Smooth muscle cell of the brain vasculature (primary cell): ENCODE data around the gene ASPHD1.
A peak's percentile ranks its signal among the peaks of the same experiment; 100 is the strongest.
"Not testable (repeated sequence)": the region's sequence is repeated elsewhere in the genome, so short reads cannot be mapped to it uniquely, and the experiment has no call there.

Experiments used
- DNase-seq: peaks from one replicate; pipeline ENCODE4 v3.0.0-alpha.2; 2012; ENCODE audit warnings: low read depth, low spot score

Gene ASPHD1, protein sequence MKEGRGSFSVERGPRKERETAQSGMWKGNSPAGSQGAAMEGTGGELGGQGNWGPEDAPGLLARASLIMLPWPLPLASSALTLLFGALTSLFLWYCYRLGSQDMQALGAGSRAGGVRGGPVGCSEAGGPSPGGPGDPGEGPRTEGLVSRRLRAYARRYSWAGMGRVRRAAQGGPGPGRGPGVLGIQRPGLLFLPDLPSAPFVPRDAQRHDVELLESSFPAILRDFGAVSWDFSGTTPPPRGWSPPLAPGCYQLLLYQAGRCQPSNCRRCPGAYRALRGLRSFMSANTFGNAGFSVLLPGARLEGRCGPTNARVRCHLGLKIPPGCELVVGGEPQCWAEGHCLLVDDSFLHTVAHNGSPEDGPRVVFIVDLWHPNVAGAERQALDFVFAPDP

DNA sequence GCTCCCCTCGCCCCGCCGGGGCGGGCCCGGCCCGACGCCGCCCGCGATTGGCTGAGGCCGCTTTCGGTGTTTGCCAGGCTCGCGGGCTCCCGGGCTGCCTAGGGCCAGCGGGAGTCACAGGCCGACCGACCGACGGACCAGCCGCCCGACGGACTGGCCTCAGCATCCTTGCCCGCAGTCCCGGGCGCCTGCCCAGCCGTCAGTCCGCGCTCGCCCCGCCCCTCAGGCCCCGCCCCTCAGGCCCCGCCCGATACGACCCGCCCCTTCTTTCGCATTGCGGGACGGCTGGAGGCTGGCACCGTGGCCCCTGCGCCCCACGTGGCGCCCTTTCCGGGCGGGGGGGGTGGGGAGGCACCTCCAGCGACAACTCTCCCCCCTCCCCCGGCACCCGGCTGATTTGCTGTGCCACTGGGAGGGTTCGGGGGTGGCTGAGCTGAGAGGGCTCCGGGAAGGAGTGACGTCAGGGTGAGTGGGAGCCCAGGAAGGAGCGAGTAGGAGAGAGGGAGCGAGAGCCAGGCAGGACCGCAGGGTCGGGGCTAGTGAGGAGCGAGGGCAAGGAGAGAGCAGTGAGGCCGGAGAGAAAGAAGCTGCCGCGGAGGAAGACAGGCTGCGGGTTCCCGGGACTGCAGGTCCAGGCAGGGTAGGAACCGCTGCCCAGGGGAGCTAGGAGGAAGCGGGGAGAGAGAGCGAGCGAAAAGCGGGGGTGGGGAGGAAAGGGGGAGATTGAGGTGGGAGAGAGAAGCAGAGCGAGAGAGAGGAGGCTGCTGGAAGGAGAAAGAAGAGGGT is at the start of gene ASPHD1:
TSS of gene ASPHD1 (plus strand) at position 387 of the 786 bp plus-strand sequence. CDS start 484 bp downstream, outside the sequence.
- DNase-seq, result no peak

DNA sequence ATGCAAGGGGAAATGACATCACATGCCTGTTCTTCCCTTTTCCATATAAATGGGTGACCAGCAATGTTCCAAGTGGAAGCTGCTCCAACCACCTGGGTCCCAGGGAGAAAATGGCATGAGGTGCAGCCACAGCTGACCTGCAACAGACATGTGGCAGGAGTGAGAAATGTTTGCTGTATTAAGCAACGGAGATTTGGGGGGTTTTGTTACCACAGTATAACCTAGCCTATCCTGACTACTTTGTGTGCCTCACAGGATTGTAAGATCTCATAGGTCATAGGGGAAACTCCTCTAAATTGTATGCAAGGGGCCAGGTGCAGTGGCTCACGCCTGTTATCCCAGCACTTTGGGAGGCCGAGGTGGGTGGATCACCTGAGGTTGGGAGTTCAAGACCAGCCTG is 49.3 kb upstream of the ASPHD1 start:
- no peak for DNase-seq

DNA sequence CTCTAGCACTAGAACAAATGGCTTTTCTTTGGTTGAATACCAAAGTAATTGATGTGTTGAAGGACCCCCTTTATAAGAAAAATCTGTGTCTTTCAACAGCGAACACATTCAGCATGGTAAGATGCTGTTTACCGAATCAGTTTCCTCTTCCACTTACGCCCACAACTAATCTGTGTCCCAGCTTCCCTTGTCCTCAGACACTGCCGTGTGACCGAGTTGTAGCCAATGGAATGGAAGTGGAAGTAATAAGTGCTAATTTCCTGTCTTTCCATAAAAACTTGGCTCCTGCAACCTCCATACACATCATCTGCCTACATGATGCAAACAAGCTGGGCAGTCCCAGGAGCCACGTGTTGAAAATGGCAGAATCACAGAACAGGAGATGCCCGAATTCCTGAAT is 47.6 kb upstream of the ASPHD1 start:
- DNase-seq, result no peak

DNA sequence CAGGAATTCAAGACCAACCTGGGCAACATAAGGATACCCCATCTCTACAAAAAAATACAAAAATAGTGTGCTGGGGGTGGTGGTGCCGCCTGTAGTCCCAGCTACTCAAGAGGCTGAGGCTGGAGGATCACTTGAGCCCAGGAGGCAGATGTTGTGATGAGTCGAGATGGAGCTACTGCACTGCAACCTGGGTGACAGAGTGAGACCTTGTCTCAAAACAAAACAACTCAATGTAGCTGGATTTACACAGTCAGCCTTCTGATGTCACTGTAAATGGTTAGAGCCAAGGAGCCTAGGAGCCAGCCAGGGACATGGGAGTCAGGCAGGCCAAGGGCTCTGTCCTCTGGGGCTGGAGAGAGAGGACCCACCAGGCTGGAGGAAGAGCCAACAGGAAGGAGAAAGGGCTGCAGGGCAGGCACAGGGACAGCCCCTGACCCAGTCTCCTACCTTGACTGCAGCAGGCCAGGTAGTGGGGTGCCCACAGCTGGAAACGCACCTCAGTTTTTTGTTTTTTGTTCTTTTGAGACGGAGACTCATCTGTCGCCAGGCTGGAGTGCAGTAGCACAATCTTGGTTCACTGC is 45.7 kb upstream of the ASPHD1 start:
- no peak for DNase-seq

DNA sequence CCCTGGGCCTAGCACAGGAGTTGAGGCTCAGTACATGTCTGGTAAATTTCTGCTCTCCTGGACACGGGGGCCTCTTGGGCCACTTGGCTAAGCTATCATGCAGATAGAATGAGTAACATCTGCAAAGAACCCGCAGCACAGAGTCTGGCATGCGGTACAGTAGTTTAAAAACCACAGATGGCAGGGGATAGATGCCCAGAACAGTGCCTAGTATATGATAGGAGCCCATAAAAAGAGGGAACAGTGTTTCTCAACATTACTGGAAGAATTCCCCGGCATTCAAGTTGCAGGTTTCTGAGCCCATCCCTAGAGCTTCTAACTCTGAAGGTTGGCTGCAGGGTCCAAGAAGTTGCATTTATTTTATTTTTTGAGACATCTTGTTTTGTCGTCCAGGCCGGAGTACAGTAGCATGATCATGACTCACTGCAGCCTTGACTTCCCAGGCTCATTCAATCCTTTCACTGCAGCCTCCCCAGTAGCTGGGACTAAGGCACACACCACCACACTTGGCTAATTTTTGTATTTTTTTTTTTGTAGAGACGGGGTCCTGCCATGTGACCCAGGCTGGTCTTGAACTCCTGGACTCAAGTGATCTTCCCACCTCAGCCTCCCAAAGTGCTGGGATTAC is 43.0 kb upstream of the ASPHD1 start:
- no peak for DNase-seq

DNA sequence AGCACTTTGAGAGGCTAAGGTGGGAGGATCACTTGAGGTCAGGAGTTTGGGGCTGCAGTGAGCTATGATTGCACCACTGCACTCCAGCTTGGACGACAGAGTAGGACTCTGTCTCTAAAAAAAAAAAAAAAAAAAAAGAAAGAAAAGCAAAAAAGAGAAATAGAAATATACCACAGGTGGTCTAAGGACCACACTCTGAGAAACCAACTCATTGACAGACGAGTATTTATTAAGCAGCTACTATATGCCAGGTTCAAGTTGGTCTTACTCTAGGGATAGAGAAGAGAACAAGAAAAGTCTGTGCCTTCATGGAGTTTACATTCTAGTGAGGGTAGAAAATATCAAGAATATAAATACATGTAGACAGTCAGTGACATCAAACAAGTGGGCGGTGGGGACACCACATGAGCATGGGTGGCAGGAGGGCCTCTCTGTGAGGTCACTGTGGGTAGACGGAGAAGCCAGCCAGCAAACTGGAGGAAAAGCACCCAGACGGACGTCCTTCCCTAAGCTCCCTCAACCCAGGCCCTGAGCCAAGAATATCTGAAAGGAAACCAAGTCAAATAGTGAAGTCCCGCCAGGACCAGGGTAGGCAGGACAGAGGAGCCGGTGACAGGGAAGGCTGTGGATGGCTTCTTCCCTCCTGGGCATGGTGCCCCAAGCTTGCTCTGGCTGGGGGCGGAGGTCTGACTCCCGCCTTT is 42.0 kb upstream of the ASPHD1 start:
- no peak for DNase-seq

DNA sequence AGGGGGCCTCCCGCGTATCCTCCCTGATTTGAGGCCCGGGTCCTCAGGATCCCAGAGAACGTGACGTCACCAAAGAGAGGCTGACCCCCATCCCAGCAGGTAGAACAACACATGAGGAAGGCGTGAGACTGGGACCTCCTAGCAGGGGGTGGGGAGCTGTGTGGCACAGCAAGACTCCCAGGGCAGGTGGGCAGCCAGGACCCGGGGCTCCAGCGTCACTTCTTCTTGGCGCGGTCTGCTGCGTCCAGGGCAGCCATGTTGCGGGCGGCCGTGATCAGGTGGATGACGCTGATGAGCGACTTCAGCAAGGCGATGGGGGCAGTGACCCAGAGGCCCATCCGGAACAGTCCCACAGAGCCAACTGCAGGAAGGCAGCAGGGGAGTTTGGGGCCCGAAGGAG is 41.3 kb upstream of the ASPHD1 start:
- DNase-seq, result no peak

DNA sequence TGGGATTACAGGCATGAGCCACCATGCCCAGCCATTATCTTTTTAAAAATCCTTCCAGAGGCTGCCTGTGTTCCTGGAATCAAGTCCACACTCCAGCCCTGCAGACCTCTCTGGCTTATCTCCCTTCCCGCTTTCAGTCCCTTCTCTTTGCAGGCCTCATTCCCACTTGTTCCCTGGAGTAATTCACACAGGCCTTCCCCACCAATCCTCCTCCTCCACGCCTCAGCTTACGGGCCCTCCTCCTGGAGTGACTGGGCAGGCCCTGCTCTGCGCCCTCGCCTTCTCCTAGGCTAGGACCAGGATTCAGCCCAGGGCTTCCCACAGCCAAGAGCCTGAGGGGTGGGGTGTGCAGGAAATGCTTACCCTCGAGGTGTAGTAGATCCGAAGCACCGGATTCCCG is 40.1 kb upstream of the ASPHD1 start:
- no peak for DNase-seq

DNA sequence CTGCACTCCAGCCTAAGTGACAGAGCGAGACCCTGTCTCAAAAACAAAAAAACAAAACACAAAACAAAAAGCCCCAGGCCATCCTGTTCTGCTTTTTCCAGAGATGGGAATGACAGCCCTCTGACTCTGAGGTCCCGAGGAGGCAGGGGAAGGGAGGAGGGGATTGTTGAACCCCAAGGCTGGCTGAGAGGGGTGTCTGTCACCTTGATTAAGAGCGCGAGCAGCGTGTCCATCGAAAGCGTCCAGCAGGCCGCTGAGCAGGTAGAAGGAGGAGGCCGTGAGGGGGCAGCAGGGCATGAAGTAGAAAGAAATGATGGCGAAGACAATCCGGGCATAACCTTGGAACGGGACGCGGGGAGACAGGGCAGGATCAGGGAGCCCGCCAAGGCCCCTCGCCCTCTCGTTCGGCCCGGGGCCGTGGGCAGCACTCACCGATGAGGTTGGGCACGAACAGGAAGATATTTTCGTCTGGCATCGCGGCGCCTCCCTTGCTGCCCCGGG is 37.9 kb upstream of the ASPHD1 start:
- no peak for DNase-seq

DNA sequence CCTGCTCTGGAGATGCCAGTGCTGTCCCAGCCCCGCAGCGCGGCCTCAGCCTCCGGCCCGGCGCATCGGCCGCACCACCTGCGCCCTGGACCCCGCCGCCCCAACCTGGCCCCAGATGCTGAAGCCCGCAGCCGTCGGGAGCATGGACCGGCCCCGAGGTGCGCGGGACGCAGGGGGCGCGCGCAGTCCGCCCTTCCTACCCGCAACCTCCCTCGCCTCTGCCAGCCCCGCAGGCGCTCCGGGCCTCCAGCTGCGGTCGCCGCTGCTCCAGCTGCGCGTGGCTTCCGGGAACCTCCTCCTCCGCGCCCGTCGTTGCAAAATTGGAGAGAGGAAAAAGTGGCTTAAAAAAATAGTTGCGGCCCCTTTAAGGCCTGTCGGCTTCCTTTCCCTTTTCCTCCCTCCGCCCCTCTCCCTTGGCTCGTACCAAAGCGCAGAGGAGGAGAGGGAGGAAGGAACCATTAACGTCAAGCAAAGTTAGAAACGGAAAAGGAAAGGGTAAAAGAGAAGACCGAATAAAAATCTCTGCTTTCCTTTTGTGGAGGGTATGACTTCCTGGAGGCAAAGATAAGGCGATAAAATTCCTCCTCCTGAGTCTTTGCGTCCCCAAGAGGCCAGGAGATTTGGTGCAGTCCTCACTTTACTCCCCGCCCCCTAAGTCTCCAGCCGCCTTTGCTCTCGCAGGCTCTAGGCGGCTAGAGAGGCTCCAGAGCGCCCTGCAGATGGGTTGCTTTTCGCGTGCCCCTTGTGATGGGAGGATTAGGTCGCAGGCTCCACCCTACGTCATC is 37.2 kb upstream of the ASPHD1 start, which contains the start of gene CDIPT:
TSS of gene CDIPT (minus strand) at position 343 of the 785 bp plus-strand sequence. CDS start 369 bp downstream, outside the sequence.
- DNase-seq, result peak; percentile 93

DNA sequence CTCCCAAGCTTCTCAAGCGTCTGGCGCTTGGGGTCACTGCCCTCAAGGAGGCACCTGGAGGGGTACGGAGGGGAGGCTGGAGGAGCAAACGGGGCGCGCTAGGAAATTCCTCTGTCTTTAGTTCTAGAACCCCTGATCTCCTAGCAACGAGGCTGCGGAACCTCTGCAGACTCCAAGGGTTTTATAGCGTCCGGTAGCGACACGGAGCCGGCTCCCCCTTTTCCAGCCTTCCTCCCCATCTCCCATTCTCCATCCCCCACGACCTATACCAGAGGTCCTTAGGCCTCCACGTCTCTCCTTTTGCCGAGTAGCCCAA is 36.7 kb upstream of the ASPHD1 start:
- no peak for DNase-seq

DNA sequence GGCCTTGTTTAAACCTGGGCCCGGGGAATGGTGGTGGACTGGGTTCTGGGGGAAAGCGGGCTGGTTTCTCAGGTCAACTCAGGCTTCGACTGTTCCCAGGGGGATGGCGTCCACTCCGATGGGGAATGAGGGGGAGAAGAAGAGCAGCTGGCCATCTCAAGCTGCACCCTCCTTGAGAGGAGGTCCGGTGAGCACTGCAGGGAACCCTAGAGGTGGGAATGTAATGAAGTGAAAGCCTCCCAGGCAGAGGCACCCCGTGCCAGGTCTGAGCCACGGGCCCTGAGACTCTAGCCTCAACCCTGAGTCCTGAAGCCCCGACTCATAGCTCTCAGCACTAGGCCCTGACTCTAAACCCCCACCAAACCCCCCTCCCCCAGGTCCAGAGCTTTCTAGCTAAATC is 36.1 kb upstream of the ASPHD1 start:
- no peak for DNase-seq

DNA sequence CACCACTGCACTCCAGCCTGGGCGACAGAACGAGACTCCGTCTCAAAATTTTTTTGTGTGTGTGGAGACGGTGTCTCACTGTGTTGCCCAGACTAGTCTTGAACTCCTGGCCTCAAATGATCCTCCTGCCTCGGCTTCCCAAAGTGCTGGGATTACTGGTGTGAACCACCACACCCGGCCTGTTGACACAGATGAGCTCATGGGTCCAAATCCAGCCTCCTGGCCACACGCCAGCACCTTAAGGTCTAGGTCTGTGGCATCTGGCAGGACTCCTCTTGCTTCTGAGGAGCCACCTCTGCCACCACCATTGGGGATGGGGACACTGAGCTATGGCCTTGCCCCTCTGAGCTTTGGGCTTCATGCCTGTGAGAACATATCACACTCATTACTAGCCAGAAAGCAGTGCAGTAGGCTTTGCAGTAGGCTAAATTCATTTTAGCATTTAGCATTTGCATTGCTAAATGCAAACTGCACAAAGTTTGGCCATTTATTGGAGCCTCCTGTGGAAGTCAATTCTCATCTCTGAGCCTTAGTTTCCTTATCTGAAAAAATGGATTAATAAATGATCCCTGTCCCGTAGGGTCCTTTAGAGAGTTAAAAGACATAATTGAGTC is 31.8 kb upstream of the ASPHD1 start:
- no peak for DNase-seq

DNA sequence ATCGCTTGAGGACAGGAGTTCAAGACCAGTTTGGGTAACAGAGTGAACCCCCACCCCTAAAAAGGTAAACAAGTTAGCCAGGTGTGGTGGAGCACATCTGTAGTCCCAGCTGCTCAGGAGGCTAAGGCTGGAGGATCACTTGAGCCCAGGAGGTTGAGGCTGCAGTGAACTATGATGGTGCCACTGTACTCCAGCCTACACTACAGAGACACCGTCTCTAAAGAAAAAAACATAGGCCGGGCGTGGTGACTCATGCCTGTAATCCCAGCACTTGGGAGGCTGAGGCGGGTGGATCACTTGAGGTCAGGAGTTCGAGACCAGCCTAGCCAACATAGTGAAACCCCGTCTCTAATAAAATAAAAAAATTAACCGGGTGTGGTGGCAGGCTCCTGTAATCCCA is 31.2 kb upstream of the ASPHD1 start:
- DNase-seq, result not testable (repeated sequence)

DNA sequence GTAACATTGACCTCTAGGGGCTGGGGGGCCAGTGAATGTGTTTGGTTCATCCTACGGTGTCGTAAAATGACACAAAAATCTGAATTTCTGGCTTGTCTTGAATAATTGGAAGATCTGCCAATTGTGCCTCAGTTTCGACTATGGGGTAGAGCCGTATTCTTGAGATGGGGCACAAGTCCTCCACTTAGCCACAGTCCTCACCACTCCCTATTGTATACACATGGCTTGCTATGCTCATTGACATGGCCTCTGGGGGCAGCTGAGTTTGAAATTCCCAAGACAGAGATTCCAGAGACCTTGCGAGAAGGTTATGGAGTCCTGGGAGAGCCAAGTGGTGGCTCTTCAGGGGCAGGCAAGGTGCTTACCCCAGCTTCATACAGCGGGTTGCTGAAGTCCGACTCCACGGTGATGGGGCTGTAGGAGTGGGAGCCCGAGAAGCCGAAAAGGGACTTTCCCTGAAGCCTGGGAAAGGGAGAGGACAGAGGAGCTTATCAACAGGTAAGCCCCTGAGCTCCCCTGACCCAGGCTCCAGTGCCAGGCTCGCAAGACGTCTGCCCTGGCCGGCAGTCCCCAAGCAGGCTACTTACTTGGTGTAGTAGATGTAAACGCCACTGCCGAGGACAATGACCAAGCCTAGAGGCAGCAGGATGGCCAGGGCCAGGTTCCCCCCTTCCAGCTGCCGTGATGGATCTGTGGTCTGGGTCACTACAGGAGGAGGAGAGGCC is 28.3 kb upstream of the ASPHD1 start:
- DNase-seq, result no peak

DNA sequence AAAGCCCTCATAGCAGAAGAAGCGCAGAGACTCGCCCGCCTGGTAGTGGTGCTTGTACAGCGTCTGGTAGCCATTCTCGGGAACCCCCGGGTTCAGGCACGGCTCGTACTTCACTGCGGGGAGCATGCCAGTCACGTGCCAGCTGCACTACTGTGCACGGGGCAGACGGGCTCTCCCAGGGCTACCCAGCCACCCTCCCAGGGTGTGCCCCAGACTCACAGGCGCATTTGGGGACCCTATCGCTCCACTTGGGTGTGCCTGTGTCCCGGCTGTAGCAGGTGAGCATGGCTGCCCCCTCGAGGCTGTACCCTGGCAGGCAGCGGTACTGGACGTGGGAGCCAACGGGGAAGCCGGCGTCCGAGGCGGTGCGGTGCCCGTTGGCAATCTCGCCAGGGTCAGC is 27.0 kb upstream of the ASPHD1 start:
- no peak for DNase-seq

DNA sequence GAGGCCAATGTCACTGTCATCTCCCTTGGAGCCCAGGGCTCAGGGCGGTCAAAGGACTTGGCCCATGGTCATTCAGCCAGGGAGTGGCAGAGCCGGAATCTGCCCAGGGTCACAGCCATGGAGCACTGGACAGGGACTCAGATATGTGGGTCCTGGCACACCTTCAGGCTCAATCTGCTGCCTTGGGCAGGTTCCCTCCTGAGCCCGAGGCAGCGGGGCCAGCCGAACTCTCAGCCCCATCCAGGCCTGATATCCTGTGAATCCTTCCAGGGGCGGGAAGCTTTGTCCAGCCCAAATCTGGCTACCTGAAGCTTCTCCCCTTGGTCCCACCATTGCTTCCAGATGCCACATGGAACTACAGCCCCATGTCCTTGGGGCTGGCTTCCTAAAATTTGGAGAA is 25.1 kb upstream of the ASPHD1 start:
- DNase-seq, result no peak

DNA sequence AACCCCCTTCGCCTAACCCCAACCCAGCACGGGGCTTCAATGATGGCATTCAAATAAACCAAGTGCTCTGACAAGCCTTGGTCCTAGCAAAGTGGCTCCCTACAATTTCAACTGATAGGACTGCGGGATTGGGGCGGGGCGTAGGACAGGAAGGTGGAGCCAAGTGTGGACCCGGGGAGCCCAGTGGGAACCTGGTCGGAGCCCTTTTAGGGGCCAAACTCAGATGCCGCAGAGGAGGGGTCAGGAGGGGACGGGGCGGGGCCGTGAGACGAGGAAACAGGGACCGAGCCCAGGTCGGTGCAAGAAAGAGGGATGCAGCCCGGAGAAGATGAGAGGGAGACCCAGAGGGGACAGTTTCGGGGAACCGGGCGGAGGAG is 24.1 kb upstream of the ASPHD1 start:
- no peak for DNase-seq

DNA sequence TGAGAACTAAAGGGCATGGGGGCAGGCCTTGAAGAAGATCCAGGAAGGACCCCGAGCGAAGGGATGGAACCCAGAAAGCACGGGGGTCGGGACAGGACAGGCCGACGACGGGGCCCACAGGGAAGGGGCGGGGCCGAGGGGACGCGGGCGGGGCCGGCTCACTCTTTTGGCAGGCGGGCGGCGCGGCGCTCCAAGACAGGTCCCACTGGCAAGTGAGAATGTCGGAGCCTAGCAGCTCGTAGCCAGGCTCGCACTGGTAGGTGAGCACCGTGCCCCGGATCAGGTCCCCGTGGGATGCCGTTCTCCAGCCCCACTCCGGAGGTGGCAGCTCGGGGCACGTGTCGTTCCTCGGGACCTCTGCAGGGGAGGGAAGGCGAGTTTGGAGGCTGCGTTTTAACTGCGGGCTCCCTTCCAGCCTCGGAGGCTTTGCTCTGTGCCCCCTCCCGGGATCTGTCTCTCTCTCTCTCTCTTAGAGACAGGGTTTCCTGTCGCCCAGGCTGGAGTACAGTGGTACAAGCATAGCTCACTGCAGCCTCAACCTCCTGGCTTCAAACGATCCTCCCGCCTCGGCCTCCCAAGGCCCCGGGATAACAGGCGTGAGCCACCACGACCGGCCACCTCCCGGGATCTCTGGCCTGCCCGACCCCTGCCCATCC is 23.6 kb upstream of the ASPHD1 start:
- no peak for DNase-seq
